GM19397 (cell line): ENCODE data around the gene NRK.
"Not testable (repeated sequence)": the region's sequence is repeated elsewhere in the genome, so short reads cannot be mapped to it uniquely, and the experiment has no call there.

Source experiments
- ATAC-seq: cut with Tn5 transposase; IDR thresholded peaks from one replicate; pipeline ENCODE4 v1.9.1; 2021; ENCODE audit warnings: mild to moderate bottlenecking, moderate library complexity; ENCODE audit not compliant: unreplicated experiment

The NRK gene, protein sequence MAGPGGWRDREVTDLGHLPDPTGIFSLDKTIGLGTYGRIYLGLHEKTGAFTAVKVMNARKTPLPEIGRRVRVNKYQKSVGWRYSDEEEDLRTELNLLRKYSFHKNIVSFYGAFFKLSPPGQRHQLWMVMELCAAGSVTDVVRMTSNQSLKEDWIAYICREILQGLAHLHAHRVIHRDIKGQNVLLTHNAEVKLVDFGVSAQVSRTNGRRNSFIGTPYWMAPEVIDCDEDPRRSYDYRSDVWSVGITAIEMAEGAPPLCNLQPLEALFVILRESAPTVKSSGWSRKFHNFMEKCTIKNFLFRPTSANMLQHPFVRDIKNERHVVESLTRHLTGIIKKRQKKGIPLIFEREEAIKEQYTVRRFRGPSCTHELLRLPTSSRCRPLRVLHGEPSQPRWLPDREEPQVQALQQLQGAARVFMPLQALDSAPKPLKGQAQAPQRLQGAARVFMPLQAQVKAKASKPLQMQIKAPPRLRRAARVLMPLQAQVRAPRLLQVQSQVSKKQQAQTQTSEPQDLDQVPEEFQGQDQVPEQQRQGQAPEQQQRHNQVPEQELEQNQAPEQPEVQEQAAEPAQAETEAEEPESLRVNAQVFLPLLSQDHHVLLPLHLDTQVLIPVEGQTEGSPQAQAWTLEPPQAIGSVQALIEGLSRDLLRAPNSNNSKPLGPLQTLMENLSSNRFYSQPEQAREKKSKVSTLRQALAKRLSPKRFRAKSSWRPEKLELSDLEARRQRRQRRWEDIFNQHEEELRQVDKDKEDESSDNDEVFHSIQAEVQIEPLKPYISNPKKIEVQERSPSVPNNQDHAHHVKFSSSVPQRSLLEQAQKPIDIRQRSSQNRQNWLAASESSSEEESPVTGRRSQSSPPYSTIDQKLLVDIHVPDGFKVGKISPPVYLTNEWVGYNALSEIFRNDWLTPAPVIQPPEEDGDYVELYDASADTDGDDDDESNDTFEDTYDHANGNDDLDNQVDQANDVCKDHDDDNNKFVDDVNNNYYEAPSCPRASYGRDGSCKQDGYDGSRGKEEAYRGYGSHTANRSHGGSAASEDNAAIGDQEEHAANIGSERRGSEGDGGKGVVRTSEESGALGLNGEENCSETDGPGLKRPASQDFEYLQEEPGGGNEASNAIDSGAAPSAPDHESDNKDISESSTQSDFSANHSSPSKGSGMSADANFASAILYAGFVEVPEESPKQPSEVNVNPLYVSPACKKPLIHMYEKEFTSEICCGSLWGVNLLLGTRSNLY (N-terminal part only)

GRCh38 chrX:105822138-105823091 is at the start of gene NRK:
Gene NRK, plus strand, starts transcription at chrX:105822539. Its CDS starts 307 bp downstream, at chrX:105822846.
- ATAC-seq, result no peak

DNA sequence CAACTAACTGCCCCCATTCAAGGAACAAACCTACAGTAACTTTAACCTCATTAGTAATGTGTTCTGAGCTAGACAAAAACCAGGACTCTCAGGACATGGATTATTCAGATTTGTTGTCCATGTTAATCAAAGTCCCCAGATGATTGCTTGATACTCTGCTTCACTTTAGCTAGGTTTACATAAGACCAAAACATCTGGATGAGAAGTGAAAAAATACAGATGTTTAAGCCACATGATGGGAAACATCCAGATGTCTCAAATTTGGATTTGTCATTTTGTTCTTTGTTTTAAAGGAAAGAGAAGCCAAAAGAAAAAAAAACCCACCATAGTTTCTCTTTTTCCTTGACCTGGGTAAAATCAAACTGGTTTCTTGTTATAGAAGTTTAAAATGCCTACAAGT is 48.5 kb upstream of the NRK start:
- no peak for ATAC-seq

DNA sequence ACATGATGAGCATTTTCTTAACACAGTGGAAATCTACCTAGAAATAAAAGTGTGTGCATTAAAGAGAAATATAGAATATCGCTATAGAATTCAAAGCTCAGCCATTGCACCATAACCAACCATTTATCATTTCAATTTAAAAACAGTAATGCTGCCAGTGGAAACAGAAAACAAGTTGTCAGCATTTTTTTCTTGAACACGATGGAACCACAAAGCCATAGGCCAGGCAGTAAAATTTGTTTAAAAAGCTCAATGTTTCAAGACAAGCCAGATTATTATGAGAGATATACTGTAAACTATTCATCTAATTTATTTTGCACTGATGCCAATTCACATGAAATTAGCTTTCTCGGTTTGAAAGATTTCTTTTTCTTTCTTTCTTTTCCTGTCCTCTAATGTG is 46.7 kb upstream of the NRK start:
- ATAC-seq, result no peak

DNA sequence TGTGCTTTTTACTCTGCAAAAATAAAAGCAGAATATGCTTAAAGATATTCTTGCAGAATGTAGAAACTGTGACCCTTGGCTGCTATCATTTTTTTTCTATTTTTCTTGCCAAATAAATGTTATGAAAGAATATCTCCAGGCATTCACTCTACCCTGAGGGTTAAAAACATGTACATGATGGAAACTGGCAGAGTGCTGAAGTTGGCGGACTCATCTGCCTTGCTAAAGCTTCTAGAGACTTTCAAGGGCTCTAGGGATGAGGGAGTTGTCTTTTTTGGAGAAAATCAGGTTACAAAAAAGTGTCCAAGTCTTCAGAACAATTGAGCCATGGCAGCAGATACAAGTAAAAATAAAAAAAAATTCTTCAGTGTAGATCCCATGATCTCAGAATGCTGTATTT is 40.5 kb upstream of the NRK start:
- no peak for ATAC-seq

- not testable (repeated sequence) for ATAC-seq
Measured at GRCh38 chrX:105796877-105797276, 25.5 kb upstream of the NRK start.

DNA sequence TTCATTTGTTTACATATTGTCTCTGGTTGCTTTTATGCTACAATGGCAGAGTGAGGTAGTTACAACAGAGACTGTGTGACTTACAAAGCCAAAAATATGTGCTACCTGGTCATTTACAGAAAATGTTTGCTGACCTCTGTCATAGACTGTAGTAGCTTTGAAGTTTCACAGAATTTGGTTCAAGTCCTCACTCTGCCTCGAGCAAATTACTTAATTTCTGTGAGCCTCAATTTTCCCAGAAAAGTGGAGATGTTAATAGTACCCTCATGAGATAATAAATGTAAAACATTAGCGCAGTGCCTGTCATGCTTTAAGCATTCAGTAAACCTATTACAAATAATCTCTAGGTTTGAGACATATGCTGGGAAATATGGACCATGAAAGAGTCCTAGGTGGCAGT is 18.4 kb upstream of the NRK start:
- no peak for ATAC-seq

- ATAC-seq, result not testable (repeated sequence)
Measured at GRCh38 chrX:105805655-105806054, 16.7 kb upstream of the NRK start.

DNA sequence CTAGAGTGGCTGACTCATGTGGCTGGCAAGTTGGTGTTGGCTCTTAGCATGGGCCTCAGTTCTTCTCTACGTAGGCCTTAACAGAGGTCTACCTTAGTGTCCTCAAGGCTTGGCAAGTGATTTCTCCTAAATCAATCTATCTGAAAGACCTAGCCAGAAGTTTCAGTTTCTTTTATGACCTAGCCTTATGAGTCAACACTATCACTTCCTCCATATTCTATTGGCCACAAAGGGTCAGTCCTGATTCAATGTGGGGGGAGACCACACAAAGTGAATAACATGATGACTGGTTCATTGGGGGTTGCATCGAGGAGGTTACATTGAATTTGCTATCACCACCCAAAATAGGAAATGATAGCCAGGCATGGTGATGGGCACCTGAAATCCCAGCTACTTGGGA is 5.8 kb upstream of the NRK start:
- ATAC-seq, result no peak

DNA sequence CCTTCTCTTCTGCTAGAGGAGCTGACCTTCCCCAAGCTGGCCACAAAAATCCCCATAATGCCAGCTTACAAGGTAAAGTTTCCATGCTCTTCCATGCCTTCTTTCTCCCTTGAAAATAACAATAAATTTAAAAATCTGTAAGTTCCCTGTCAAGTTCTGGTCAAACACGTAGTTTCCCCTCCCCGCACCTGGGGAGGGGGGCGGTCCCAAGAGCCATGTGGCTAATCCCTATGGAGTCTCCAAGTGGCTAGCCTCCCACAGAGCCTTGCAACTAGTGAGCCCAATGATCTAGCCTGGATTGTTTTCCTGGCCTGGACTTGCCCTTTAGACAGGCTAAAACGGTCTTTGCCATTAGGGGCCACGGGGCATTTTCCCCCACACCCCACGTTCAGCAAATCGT is 2.1 kb upstream of the NRK start:
- ATAC-seq, result no peak

- ATAC-seq, result no peak
Measured at GRCh38 chrX:105821471-105822121, 743 bp upstream of the NRK start.

- ATAC-seq, result no peak
Measured at GRCh38 chrX:105823092-105823455, 735 bp downstream of the NRK start.

DNA sequence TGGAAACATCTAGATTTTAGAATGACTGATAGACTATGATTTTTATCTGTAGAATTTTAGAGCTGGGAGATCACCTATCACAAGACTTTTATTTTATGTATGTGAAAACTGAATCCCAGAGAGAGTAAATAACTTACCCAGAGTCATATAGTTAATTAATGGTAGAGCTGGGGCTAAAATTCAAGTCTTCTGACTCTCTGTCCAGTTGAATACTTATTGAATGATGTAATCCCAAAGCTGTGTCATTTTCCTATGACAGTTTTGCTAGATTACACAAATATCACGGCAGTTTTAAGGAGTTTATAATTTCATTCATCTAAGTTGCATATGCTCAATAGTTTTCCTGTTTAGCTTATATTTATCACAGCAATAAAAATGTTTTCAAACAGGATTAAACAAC is 6.7 kb downstream of the NRK start:
- ATAC-seq, result no peak

- ATAC-seq, result no peak
Measured at GRCh38 chrX:105837232-105837631, 14.9 kb downstream of the NRK start.

GRCh38 chrX:105845631-105846030 is 23.3 kb downstream of the NRK start:
- no peak for ATAC-seq

GRCh38 chrX:105850100-105850499 is 27.8 kb downstream of the NRK start:
- ATAC-seq, result not testable (repeated sequence)

GRCh38 chrX:105865709-105866108 is 43.4 kb downstream of the NRK start:
- ATAC-seq, result no peak

- no peak for ATAC-seq
Measured at GRCh38 chrX:105869701-105870100, 47.4 kb downstream of the NRK start.

DNA sequence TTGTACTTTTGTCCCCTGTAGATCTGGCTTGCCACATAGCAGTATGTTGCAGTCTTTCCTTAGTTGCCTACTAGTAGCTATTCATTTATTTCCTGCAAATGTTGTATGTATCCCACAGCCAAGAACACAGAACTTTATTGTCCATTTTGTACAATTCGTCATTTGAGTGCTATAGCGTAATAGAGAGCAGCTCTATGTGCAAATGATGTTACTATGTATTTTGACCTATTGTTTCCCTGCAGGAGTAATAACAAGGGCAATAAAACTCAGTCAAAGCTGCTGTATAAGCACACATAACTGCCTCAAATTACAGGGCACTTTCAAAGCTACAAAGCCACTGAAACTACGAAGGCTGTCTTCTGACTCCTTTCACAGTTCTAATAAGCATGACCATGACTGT is 48.1 kb downstream of the NRK start:
- ATAC-seq, result no peak

GRCh38 chrX:105872941-105873340 is 50.6 kb downstream of the NRK start:
- ATAC-seq, result no peak

GRCh38 chrX:105874790-105875189 is 52.5 kb downstream of the NRK start:
- ATAC-seq, result no peak
